Gastrocnemius medialis (tissue), 4 donors: ENCODE results near the gene SLC35C1.

Experiments used
- CTCF ChIP-seq, 5 experiments: fragments of 450-650 bp in 3 of 5; fragments of 200-600 bp in 2 of 5; sonication (generic) in 2 of 5; IDR thresholded peaks in 4 of 5; conservative IDR thresholded peaks in 1 of 5; 1 replicate in 4 of 5; 2 replicates in 1 of 5; pipeline ENCODE4 v1.5.1; 2016 to 2019; ENCODE audit warnings: antibody characterized with exemption in 5 of 5, mild to moderate bottlenecking in 3 of 5, moderate library complexity in 3 of 5
- POLR2A ChIP-seq, 2 donors: fragments of 450-650 bp; IDR thresholded peaks; one replicate each; pipeline ENCODE4 v1.6.1; 2017; ENCODE audit warnings: antibody characterized with exemption in 2 of 2, mild to moderate bottlenecking in 2 of 2, moderate library complexity in 2 of 2

- TF ChIP-seq CTCF (IDR thresholded peaks at IDR 0.05 in 4 of 5, conservative IDR thresholded peaks at IDR 0.05 in 1 of 5), result no peak
- TF ChIP-seq POLR2A (IDR thresholded peaks at IDR 0.05), result no peak
These were observed 53.1 kb downstream of the SLC35C1 start for GRCh38 chr11:45857961-45858474.
